Sigmoid colon (tissue), 7 donors: ENCODE measurements around the gene GADD45B. TPM values are rescaled to one million over a fixed set of nuclear protein-coding genes. Genes with fewer than 3 reads are reported as not detected.

Experiments
- DNase-seq: peaks from one replicate; pipeline ENCODE4 v3.0.0-alpha.2; 2019
- H3K27ac ChIP-seq, 4 donors: fragments of 200-600 bp; sonication (generic); one replicate each; pipeline ENCODE4 v1.5.1; 2016 to 2019; ENCODE audit warnings: mild to moderate bottlenecking in 1 of 4
- H3K27me3 ChIP-seq, 3 donors: fragments of 200-600 bp; sonication (generic); one replicate each; pipeline ENCODE4 v1.5.1; 2019; ENCODE audit warnings: mild to moderate bottlenecking in 1 of 3
- H3K36me3 ChIP-seq, 4 donors: fragments of 200-600 bp; sonication (generic); one replicate each; pipeline ENCODE4 v1.5.1; 2016 to 2019
- H3K4me1 ChIP-seq, 4 donors: fragments of 200-600 bp; sonication (generic); one replicate each; pipeline ENCODE4 v1.5.1; 2017 to 2019
- H3K4me3 ChIP-seq, 4 donors: fragments of 200-600 bp; sonication (generic); one replicate each; pipeline ENCODE4 v1.5.1; 2017 to 2019; ENCODE audit warnings: mild to moderate bottlenecking in 2 of 4, moderate library complexity in 1 of 4
- H3K9me3 ChIP-seq, 4 donors: fragments of 200-600 bp in 3 of 4; sonication (generic) in 3 of 4; one replicate each; pipeline versions ENCODE4 v1.5.1 to v1.6.1; 2013 to 2019
- EP300 ChIP-seq, 4 donors: sonication (generic); formaldehyde crosslinking; IDR thresholded peaks; one replicate each; pipeline ENCODE4 v1.6.1; 2017; ENCODE audit warnings: antibody characterized with exemption in 4 of 4
- POLR2A ChIP-seq, 2 donors: fragments of 450-650 bp; IDR thresholded peaks; one replicate each; pipeline ENCODE4 v1.6.1; 2016; ENCODE audit warnings: antibody characterized with exemption in 2 of 2, mild to moderate bottlenecking in 2 of 2, moderate library complexity in 2 of 2
- POLR2AphosphoS5 ChIP-seq, 4 donors: sonication (generic); formaldehyde crosslinking; IDR thresholded peaks; one replicate each; pipeline ENCODE4 v1.6.1; 2017; ENCODE audit warnings: antibody characterized with exemption in 4 of 4
- WGBS, 2 donors: extraction: QIAGEN DNeasy Blood & Tissue Kit; methylation state at CpG; one replicate each; pipeline ENCODE4 v1.1.7; 2013; 5-methylcytosine and 5-hydroxymethylcytosine counted together
- intact Hi-C: fragments of 100-400 bp; cut with DNase I; formaldehyde crosslinking; loops from one replicate; pipeline ENCODE4 v1.15.1; 2023
- polyA plus RNA-seq, 3 donors: library from polyadenylated mRNA; stranded (reverse); fragments of 200-250 nt; gene quantifications; one replicate each; pipeline ENCODE4 v1.2.3, GENCODE V29; 2013
- total RNA-seq, 4 donors: library from RNA; depleted of rRNA; stranded (reverse); fragments of >200 nt; gene quantifications; one replicate each; pipeline ENCODE4 v1.1.0, GENCODE V29; 2016
- TF ChIP-seq, protein P1 (sequence below), 4 experiments: fragments of 450-650 bp in 3 of 4; fragments of 200-600 bp in 1 of 4; IDR thresholded peaks; one replicate each; pipeline ENCODE4 v1.5.1; 2016 to 2019; ENCODE audit warnings: antibody characterized with exemption in 4 of 4, mild to moderate bottlenecking in 3 of 4, moderate library complexity in 2 of 4
- donor health status: healthy with polysubstance abuse.
- donor health status: Bipolar disorder and iron deficiency.
- donor health status: healthy.

The GADD45B gene
- total and polyA plus RNA-seq, 7 donors, result 25.0 to 708 (median 82.0) TPM

DNA sequence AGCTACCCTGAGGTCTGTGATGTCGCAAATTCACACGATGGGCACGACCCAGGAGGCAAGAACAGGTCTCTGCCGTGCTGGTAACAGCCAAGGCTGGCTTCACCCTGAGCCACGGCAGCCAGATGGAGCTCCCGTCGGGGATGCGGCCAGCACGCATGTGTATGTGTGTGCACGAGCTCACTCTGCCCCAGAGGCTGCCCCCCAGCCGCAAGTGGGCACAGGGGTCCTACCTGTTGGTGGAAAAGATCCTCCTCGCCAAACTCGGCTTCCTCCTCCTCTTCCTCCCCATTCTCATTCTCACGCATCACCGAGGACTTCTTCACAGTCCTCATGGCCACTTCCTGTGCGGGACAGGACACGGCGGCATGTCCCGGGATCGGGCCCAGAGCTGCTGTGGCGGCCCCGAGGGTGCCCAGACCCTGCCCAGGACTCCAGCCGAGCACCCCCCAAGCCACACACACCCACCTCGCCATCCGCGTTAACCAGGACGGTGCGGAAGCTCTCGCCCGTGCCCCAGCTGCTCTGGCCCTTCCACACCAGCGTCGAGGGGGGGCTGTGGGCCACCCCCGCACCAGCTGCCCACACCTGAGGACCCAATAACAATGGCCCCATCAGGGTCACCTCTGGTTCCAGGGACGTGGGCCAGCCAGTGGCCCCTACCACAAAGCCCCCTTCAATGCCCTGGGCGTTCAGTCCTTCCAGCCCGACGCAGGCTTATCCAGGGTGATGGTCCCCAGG lies 44.4 kb upstream of the GADD45B start:
- no peak for DNase-seq
- Histone ChIP-seq H3K36me3 (peaks cover 0 to 31% (median 19%) of the 10 kb centered on the region in 4 donors), H3K4me1 (peaks cover 0 to 21% (median 18%) of the 10 kb centered on the region in 4 donors), H3K27me3 (no peaks in the 10 kb centered on the region), H3K27ac (no peak overlapping the region), H3K9me3 (no peaks in the 10 kb centered on the region), H3K4me3 (no peak overlapping the region)
- WGBS, 2 donors, result 95% methylated on average over 37 of the region's 37 CpGs
- intact Hi-C loops, result no loop called here
- no peak for TF ChIP-seq POLR2AphosphoS5 (IDR thresholded peaks at IDR 0.05)
- TF ChIP-seq, protein P1, sequence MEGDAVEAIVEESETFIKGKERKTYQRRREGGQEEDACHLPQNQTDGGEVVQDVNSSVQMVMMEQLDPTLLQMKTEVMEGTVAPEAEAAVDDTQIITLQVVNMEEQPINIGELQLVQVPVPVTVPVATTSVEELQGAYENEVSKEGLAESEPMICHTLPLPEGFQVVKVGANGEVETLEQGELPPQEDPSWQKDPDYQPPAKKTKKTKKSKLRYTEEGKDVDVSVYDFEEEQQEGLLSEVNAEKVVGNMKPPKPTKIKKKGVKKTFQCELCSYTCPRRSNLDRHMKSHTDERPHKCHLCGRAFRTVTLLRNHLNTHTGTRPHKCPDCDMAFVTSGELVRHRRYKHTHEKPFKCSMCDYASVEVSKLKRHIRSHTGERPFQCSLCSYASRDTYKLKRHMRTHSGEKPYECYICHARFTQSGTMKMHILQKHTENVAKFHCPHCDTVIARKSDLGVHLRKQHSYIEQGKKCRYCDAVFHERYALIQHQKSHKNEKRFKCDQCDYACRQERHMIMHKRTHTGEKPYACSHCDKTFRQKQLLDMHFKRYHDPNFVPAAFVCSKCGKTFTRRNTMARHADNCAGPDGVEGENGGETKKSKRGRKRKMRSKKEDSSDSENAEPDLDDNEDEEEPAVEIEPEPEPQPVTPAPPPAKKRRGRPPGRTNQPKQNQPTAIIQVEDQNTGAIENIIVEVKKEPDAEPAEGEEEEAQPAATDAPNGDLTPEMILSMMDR (IDR thresholded peaks at IDR 0.05), result no peak
- no peak for TF ChIP-seq EP300 (IDR thresholded peaks at IDR 0.05)
- no peak for TF ChIP-seq POLR2A (IDR thresholded peaks at IDR 0.05)

DNA sequence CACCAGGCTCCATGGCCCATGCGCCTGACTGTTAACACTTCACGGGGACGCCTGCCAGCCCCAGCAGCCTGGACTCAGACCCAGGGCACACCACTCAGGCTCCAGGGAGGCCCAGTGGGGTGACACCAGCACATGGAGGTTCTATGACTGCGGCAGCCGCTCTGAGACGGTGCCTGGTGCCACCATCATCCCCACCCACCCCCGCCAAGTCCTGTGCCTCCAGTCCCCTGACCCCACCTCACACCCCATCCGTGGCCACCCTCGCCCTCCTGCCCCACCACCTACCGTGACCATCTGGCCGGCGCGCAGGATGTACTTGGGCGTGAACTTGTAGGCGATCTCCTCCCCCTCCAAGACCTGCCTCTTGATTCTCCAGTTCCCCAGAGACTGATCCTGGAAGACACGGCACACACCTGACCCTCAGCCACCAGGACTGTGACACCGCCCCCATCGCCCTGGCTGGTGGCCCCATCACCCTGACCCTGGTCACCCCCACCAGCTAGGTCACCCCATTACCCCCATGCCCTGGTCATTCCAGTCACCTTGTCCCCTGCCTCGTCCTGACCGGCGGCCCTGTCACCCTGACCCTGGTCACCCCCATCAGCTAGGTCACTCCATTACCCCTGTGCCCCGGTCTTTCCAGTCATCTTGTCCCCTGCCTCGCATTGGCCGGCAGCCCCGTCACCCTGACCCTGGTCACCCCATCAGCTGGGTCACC lies 43.6 kb upstream of the GADD45B start:
- H3K27me3 ChIP-seq, result no peaks in the 10 kb centered on the region
- no peaks in the 10 kb centered on the region for H3K9me3 ChIP-seq
- peaks cover 0 to 14% (median 11%) of the 10 kb centered on the region in 4 donors for H3K4me1 ChIP-seq
- H3K4me3 ChIP-seq, result no peak overlapping the region
- DNase-seq, result no peak
- H3K27ac ChIP-seq, result no peak overlapping the region
- intact Hi-C loops, result no loop called here
- TF ChIP-seq POLR2AphosphoS5 (IDR thresholded peaks at IDR 0.05) (no peak), EP300 (IDR thresholded peaks at IDR 0.05) (no peak), POLR2A (IDR thresholded peaks at IDR 0.05) (no peak)
- TF ChIP-seq, protein P1 (IDR thresholded peaks at IDR 0.05), result no peak
- peaks cover 0 to 35% (median 20%) of the 10 kb centered on the region in 4 donors for H3K36me3 ChIP-seq
- WGBS, 2 donors, result 97 to 98% methylated on average over 25 of the region's 25 CpGs

DNA sequence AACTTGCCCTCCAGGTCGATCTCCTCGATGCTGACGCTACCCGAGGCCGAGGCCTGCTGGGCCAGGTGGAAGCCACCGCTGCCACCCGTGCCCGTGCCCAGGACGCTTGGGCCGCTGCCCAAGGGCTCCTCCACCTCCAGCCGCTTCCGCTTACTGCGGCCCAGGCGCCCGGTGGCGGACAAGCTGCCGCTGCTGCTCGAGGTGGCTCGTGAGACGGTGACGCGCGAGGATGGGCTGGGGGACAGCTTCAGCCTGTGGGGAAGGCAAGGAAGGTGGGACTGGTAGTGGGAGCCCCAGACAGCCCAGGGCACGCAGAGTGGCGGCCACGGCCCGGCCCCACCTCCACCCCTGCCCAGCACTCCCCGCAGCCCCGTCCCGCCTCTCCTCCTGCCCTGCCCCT lies 42.1 kb upstream of the GADD45B start:
- Histone ChIP-seq H3K27ac (no peak overlapping the region), H3K4me3 (no peak overlapping the region), H3K4me1 (peaks cover 0 to 4% (median 2%) of the 10 kb centered on the region in 4 donors), H3K9me3 (no peaks in the 10 kb centered on the region), H3K27me3 (no peaks in the 10 kb centered on the region), H3K36me3 (peaks cover 0 to 49% (median 27%) of the 10 kb centered on the region in 4 donors)
- intact Hi-C loops, result no loop called here
- TF ChIP-seq EP300 (IDR thresholded peaks at IDR 0.05) (no peak), POLR2AphosphoS5 (IDR thresholded peaks at IDR 0.05) (no peak), POLR2A (IDR thresholded peaks at IDR 0.05) (no peak)
- TF ChIP-seq, protein P1 (IDR thresholded peaks at IDR 0.05), result no peak
- no peak for DNase-seq
- 96% methylated on average over 30 of the region's 30 CpGs for WGBS, 2 donors

DNA sequence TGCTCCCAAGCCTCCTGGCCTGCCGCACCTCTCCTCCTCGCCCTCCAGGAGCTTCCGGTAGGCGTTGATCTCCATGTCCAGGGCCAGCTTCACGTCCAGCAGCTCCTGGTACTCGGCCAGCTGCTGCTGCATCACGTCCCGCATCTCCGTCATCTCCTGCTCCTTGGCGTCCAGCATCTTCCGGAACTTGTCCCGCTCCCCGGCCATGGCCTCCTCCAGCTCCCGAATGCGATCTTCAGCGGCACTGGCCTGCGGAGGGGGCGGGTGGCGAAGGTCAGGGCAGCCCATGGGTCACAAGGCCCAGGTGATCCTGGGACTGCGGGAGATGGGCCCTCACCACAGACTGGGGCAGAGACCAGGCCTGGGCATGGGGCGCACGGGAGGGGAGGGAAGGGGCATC lies 41.7 kb upstream of the GADD45B start:
- Histone ChIP-seq H3K9me3 (no peaks in the 10 kb centered on the region), H3K4me3 (no peak overlapping the region), H3K27ac (no peak overlapping the region), H3K4me1 (no peaks in the 10 kb centered on the region), H3K36me3 (peaks cover 0 to 49% (median 27%) of the 10 kb centered on the region in 4 donors), H3K27me3 (no peaks in the 10 kb centered on the region)
- DNase-seq, result no peak
- TF ChIP-seq POLR2AphosphoS5 (IDR thresholded peaks at IDR 0.05), result no peak
- TF ChIP-seq EP300 (IDR thresholded peaks at IDR 0.05), result no peak
- TF ChIP-seq, protein P1 (IDR thresholded peaks at IDR 0.05), result no peak
- TF ChIP-seq POLR2A (IDR thresholded peaks at IDR 0.05), result no peak
- intact Hi-C loops, result no loop called here
- 96 to 97% methylated on average over 22 of the region's 22 CpGs for WGBS, 2 donors
